ENCODE results near the gene HS3ST5.

DNA sequence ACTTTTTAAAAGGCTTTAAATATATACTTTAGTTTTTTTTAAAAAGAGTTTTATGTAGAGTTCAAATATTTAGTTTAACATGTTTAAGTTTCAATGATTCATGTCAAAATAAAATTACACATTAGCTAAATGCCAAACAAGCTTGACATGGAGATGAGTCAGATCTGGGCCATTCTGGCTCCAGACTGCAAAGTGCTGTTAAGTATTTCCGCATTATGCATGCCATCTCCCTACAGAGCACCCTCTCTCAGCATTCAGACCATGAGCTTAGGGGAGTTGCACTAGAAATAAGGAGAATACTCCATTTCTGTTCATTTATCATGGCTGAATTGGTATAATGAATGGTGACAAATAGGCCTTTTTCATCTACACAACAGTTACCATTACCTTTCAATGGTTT lies 21.5 kb upstream of the HS3ST5 start:
- TF ChIP-seq GABPA (IDR thresholded peaks at IDR 0.05 in 1 of 2, conservative IDR thresholded peaks at IDR 0.05 in 1 of 2) = no peak
- TF ChIP-seq, protein P1, sequence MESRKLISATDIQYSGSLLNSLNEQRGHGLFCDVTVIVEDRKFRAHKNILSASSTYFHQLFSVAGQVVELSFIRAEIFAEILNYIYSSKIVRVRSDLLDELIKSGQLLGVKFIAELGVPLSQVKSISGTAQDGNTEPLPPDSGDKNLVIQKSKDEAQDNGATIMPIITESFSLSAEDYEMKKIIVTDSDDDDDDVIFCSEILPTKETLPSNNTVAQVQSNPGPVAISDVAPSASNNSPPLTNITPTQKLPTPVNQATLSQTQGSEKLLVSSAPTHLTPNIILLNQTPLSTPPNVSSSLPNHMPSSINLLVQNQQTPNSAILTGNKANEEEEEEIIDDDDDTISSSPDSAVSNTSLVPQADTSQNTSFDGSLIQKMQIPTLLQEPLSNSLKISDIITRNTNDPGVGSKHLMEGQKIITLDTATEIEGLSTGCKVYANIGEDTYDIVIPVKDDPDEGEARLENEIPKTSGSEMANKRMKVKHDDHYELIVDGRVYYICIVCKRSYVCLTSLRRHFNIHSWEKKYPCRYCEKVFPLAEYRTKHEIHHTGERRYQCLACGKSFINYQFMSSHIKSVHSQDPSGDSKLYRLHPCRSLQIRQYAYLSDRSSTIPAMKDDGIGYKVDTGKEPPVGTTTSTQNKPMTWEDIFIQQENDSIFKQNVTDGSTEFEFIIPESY (IDR thresholded peaks at IDR 0.05) = no peak
- TF ChIP-seq, protein P2, sequence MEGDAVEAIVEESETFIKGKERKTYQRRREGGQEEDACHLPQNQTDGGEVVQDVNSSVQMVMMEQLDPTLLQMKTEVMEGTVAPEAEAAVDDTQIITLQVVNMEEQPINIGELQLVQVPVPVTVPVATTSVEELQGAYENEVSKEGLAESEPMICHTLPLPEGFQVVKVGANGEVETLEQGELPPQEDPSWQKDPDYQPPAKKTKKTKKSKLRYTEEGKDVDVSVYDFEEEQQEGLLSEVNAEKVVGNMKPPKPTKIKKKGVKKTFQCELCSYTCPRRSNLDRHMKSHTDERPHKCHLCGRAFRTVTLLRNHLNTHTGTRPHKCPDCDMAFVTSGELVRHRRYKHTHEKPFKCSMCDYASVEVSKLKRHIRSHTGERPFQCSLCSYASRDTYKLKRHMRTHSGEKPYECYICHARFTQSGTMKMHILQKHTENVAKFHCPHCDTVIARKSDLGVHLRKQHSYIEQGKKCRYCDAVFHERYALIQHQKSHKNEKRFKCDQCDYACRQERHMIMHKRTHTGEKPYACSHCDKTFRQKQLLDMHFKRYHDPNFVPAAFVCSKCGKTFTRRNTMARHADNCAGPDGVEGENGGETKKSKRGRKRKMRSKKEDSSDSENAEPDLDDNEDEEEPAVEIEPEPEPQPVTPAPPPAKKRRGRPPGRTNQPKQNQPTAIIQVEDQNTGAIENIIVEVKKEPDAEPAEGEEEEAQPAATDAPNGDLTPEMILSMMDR (IDR thresholded peaks at IDR 0.05; ENCODE audit: low read depth, low read length, missing input control) = no peak
